ENCODE data around the gene CRY2.
"Not testable (repeated sequence)": the region's sequence is repeated elsewhere in the genome, so short reads cannot be mapped to it uniquely, and the experiment has no call there.

CRY2 gene

DNA sequence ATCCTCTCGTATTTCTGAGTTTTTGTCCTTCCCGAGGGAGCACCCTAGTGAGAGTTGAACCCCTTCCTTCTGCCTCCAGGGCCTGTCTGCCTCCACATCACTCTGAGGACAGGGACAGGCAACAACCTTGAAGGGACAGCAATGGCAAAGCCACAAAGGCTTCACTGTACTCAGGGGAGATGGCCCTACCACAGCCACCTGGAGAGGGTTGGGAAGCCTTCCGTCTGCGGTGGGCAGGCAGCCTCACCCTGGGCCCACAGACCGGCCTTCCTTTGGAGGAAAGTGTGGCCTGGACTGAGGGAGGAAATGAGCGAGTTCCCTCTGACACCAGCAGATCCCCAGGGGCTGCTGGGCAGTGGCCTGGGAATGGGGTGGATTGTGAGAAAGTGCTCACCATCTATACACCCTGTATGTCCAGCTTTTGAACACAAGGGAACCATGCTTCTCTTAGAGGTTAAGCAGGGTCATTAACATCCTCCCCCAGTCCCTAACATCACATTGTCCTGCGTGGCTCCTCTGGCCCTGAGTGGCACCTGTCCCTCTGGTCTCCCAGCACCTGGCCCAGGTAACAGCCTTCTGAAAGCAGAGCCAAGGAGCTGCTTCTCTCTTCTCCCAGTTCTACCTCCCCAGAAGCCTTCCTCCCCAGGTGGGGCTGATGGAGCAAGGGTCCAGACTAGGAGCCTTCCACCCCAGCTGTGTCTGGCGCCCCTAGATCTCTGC lies 35.5 kb upstream of the CRY2 start:
- DNase-seq: no peak

DNA sequence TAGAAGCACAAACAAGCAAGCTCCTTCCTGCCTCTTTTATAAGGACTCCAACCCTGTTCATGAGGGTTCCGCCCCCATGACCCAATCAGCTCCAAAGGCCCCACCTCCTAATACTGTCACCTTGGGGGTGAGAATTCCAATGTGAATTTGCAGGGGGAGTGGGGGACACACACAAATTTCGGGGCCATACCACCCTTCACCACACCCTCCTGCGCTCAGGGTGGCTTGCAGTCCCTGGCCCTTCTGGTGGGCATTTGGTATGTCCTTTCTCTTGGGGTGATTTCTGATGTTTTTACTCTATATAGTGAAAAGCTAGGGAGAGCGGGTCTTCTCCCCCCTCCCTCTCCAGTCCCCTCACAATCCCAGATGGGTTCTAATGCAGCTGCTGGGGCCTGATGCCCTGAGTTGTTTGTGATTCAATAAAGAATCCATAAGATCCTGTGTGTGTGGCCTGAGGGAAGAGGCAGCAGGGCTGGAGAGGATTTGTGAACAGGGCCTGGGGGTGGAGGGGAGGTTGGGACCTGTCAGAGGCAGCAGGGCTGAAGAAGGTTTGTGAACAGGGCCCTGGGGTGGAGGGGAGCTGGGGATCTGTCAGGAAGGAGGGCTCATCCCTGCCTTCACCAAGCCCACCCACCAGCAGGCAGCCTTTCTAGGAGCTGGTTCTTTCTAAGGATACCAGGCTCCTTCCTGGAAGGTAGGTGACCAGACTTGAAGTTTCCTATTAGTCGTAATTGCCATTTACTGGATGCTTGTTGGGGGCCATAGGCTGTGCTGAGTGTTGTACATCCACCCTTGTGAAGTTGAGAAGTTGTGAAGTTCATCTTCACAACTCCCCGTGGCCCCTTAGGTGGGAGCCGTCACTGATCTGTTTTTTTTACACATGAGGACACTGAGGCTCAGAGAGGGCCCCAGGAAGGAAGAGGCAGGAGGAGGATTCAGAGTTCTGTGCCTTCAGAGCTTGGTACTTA lies 34.4 kb upstream of the CRY2 start:
- DNase-seq: no peak

DNA sequence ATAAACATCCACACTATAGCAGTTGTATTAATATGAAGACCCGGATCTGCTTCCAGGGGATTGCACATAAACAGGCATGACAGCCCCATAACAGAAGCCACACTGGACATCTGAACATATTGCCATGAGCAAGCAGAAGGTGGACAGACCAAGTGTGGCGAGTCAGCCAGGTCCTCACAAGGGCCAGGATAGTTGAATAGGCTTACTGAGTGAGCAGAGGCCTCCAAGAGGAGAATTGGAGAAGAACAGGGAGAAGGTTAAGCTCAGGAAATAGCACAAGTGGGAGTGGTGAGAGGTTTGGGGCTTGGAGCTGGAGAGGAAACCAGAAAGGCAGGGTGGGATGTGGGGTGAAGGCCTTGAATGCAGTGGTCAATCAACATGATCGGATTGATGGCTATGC lies 31.5 kb upstream of the CRY2 start:
- DNase-seq: no peak

DNA sequence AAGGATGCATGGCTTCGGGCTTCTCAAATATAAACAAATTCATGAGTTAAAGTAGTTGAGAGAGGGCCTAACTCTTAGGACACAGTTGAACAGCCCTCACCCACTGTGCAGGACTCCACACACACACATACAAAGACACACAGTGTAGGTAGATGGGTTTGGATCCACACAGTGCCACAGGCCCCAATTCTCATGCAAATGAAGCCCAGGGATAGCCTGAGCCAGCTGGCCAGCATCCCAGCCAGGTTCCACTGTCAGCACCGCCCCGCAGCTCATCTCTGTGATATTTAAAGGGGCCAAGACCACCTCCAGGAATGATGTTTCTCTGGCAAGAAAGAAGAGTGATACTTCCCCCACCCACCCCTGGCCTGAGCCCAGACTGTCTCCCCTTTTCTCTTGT lies 30.7 kb upstream of the CRY2 start:
- DNase-seq: no peak

GRCh38 chr11:45817191-45817590 lies 30.1 kb upstream of the CRY2 start:
- DNase-seq: peak in 1 of 2 donors; percentile 12

DNA sequence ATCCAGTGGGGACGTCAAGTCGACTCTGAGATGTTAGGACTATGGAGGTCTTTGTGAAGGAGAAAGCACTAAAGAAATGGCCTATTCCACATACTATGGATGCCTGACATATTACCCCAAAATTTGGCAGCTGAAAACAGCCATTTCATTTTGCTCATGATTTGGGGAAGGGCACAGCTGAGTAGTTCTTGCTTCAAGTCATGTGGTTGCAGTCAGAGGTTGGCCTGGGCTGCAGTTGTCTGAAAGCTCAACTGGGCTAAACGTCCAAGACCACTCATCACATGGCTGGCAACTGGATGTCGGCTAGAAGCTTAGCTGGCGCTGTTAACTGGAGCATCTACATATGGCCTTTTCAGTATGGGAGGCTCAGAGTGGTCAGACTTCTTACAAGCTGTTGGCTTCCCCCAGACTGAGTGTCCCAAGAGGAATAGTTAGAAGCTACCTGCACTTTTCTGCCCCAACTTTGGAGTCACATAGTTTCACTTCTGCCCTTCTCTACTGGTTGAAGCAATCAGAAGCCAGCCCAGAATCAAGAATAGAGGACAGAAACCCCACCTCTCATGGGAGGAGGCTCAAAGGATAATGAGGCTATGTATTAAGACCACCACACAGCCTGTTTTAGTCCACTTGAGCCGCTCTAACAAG lies 28.2 kb upstream of the CRY2 start:
- no peak for DNase-seq

DNA sequence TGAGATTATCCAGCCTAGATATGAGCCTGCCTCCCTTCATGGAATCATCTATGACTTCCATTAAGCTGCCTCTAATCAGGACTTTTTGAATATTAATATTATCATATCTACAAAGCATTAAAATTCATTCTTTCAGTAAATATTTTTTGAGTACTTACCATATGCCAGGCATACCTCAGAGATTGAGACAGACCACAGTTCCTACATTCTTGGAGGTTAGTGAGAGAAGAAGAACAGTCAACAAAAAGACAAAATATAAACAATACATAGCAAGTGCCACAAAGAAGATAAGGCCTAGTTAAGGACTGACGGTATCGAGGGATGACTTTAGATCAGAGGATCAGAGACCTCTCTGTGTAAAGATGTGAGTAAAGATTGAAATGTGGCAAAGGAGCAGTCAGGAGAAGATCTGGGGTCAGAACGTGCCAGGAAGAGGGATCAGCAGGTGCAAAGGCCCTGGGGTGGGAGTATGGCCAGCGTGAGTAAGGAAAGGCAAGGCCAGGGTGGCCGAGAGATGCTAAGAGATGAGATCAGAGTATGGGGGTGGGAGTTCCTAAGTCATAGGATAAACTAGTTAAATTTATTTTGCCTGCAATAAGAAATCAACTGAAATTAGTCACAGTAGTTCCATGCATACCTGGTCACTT lies 26.9 kb upstream of the CRY2 start:
- no peak for DNase-seq

GRCh38 chr11:45826492-45826891 lies 20.8 kb upstream of the CRY2 start:
- not testable (repeated sequence) for DNase-seq

DNA sequence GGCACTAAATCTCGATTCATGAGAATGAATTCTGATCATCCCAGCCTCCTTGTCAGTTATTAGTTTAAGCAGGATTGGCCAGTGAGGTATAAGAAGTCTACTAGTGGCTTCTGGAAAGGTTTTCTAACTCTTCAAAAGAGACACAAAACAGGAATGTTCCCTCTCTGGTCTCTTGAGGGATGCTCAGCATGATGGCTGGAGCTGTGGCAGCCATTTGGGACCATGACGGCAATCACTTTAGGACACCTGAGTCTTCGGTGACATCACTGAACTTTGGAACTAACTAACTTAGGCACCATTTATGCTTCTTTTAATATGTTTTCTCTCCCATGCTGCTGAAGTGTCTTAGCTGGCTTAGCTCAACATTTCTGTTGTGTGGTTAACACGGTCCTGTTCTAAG lies 20.2 kb upstream of the CRY2 start:
- DNase-seq: no peak

DNA sequence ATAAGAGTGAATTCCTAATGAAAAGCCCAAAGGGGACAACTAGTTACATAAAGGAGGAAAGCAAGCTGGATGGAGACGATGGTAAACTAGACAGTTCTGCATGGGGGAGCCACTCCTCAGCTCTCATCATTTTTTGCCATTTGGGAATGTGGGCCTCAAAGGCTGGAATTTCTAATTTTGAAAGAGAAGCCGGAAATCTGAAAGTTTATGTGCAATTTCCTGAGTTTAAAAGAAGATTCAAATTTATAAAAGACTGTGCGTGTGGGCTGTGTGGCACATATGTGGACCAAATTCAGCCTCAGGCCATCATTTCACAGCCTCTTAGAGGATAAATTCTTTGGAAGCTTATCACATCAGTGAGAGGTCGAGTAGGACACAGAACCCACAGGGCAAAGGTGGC lies 18.3 kb upstream of the CRY2 start:
- no peak for DNase-seq

DNA sequence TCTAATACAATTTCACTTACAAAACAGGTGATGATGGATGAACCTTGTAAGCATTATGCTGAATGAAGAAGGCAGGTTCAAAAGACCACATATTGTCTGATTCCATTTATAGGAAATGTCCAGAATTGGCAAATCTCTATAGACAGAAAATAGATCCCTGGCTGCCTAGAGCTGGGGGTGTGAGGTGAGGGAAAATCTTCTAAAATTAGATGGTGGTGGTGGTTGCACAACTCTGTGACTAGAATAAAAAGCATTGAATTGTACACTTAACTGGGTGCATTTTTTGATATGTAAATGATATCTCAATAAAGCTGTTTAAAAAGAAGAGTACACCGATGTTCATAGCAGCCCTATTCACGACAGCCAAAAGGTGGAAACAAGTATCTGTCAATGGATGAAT lies 16.7 kb upstream of the CRY2 start:
- no peak for DNase-seq

DNA sequence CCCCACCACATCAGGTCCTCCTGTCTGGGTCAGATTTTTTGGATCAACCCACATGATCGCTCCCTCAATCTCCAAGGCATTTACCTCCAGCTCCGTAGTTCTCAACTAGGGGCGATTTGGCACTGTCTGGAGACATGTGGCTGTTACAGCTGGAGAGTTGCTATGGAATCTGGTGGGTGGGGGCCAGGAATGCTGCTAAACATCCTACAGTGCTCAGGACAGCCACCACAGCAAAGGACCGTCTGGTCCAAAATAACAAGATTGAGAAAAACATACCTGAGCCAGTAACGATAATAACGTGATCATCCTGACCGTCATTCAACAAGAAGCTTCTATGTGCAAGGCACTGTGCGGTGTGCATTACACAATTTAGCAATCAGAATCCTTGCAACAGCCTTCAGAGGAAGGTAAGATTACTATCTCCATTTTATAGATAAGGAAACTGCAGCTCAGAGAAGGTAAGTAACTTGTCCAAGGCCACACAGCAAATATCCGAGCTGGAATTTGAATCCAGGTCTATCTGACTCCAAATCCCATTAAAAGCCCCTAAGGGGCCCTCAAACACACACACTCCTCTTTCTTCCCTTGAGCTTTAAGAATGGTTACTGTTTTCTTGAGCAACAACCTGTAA lies 14.3 kb upstream of the CRY2 start:
- no peak for DNase-seq

GRCh38 chr11:45833761-45834160 lies 13.5 kb upstream of the CRY2 start:
- no peak for DNase-seq

- no peak for DNase-seq
These were observed 12.9 kb upstream of the CRY2 start for GRCh38 chr11:45834298-45834756.

GRCh38 chr11:45839204-45839603 lies 8.1 kb upstream of the CRY2 start:
- DNase-seq: no peak

GRCh38 chr11:45840251-45840650 lies 7.0 kb upstream of the CRY2 start:
- DNase-seq: not testable (repeated sequence)

DNA sequence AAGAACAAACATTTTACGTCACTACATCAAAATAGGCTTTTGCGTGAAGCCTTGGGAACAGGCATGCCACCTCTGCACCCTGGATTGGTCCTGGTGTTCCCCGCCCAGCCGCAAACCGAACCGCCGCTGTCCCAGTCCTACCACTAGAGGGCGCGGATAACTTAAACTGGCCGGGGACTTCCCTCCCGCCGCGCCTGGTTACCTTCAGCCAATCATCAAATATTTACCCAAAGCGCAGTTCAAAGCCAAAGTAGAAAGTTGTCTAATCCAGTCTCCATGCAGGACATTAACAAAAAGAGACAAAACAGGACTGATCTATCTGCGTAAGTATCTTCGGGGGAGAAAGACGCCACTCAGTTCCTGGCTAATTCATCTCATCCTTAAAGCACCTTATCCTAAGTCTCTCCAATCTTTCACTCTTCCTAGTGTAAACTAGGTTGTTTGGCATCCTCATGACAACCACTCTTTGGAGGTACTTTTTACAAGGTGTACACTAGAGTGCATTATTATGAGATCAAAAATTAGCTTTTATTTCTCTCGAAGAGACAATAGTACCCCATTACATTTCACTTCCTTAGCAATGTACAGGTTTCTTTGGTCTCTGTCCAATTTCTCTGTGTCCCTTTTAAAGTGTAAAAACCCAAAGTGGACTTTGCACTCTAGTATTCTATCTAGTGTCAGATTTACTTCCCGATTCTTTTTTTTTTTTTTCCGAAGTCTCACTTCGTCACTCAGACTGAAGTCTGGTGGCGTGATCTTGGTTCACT lies 3.9 kb upstream of the CRY2 start:
- peak; percentile 94 to 96 for DNase-seq

GRCh38 chr11:45844822-45845578 lies 2.3 kb upstream of the CRY2 start:
- DNase-seq: no peak

GRCh38 chr11:45846174-45846675 lies 1.1 kb upstream of the CRY2 start:
- no peak for DNase-seq

DNA sequence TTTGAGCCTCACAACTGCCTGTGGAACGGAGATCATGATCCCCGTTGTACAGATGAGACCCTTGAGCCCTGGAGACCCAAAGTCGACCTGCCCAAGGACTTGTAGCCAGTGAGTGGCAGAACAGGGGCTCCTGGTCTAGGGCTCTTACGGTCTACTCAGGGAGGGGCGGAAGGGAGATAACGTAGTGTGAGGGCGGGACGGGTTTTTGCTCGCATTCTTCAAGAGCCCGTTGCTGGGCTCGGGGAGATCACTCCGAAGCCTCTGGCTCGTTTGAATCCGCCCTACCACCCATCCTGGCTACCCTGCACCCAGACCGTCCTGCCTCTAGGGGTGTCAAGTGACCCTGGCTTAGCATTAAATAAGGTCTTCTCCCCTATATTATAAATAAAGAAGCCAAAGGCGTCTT lies 639 bp downstream of the CRY2 start:
- DNase-seq: peak; percentile 64 to 67

DNA sequence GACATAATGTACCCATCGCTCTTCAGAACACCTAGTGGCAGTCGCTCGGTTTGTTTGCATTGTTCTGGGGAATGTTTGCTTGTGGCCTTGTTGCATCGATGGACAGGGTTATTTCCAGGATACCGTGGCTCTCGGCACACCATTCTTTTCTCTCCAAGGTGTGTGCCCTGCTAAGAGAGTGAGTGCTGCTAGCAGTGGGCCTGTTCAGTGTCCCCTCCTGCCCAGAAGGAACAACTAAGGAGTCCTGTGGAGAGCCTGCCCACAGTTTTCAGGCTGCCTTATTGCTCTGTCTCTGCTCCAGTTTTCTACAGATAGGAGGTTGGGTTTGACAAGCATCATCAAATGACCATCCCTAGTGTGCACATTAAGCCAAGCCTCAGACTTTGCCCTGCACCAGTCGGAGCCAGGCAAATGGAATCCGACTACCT lies 1.4 kb downstream of the CRY2 start:
- DNase-seq: no peak

Measured in CD4-positive, alpha-beta T cell treated with Interleukin-1 beta for 1 hour (primary cell).